K562 (cell line): ENCODE data around the gene ABCC11. TPM values are rescaled to one million over a fixed set of nuclear protein-coding genes. Genes with fewer than 3 reads are reported as not detected.

Experiments
- ATAC-seq: fragments of 200-7000 bp; cut with Tn5 transposase; 3 replicates; pipeline ENCODE4 v1.9.1; 2020; ENCODE audit warnings: moderate library complexity
- BruUV-seq: library from RNA; stranded (reverse); fragments of 400-500 nt; replicated peaks from 2 replicates; lab custom pipeline; 2021; lab: Mats Ljungman, UMichigan
- CTCF ChIA-PET: fragments of 300-600 bp; formaldehyde crosslinking; extraction: SDS; loops from one replicate; lab custom pipeline; 2021; ENCODE audit warnings: low intra/inter-chr PET ratio; lab: Yijun Ruan, JAX
- POLR2A ChIA-PET: fragments of 300-600, 350-650 bp; sonication (Branson Sonifier 250); formaldehyde crosslinking; extraction: SDS; loops from one replicate; lab custom pipeline; 2021; ENCODE audit warnings: antibody characterized with exemption, inconsistent platforms; lab: Yijun Ruan, JAX
- DNase-seq, 4 experiments: peaks; one replicate each; pipeline versions ENCODE4 v3.0.0 to v3.0.0-alpha.2; 2011 to 2018; ENCODE audit warnings: low spot score in 3 of 4, mixed read lengths in 3 of 4; ENCODE audit errors: extremely low read depth in 1 of 4
- FAIRE-seq: peaks from 2 replicates; lab custom pipeline; 2011; peaks lifted over from hg19 to GRCh38; lab: Jason Lieb, UNC
- H2AFZ ChIP-seq: 2 replicates; pipeline ENCODE4 v1.6.0; 2011; ENCODE audit warnings: low read depth, low read length, control low read depth, inconsistent platforms
- H3K27ac ChIP-seq: fragments of 200-600 bp; 3 replicates; pipeline ENCODE4 v1.8.0; 2011; ENCODE audit warnings: low read depth, mild to moderate bottlenecking, control low read depth, inconsistent platforms, low read length, moderate library complexity, mixed read lengths; ENCODE audit errors: extremely low read depth
- H3K27me3 ChIP-seq, 2 experiments: fragments of 300-600 bp in 1 of 2; 2 replicates in 1 of 2; 3 replicates in 1 of 2; pipeline versions ENCODE4 v1.6.0 to v1.8.0; 2011; ENCODE audit warnings: inconsistent platforms in 2 of 2, low read length in 2 of 2, mild to moderate bottlenecking in 1 of 2, mixed read lengths in 1 of 2, moderate library complexity in 1 of 2; ENCODE audit not compliant: control insufficient read depth in 2 of 2, insufficient read depth in 2 of 2
- H3K36me3 ChIP-seq: fragments of 300-600 bp; 3 replicates; pipeline ENCODE4 v1.8.0; 2011; ENCODE audit warnings: mild to moderate bottlenecking, low read length, inconsistent platforms; ENCODE audit not compliant: control insufficient read depth, insufficient read depth
- H3K4me1 ChIP-seq, 2 experiments: fragments of 200-600 bp in 1 of 2; replicated peaks in 1 of 2; 2 replicates in 1 of 2; 3 replicates in 1 of 2; pipeline versions ENCODE4 v1.5.1 to v1.8.0; 2011; ENCODE audit warnings: inconsistent platforms in 2 of 2, low read length in 2 of 2, mild to moderate bottlenecking in 1 of 2, mixed read lengths in 1 of 2, moderate library complexity in 1 of 2; ENCODE audit not compliant: control insufficient read depth in 2 of 2, insufficient read depth in 2 of 2
- H3K4me2 ChIP-seq: 2 replicates; pipeline ENCODE4 v1.6.1; 2011; ENCODE audit warnings: low read length, control low read depth, inconsistent platforms, mixed read lengths; ENCODE audit not compliant: insufficient read depth
- H3K4me3 ChIP-seq: fragments of 200-600 bp; sonication (generic), shearing (Covaris generic); 2 replicates; pipeline ENCODE4 v1.5.1; 2016; ENCODE audit warnings: control low read depth, inconsistent platforms
- H3K79me2 ChIP-seq: fragments of 200-600 bp; 3 replicates; pipeline ENCODE4 v1.8.0; 2011; ENCODE audit warnings: low read length, inconsistent platforms; ENCODE audit not compliant: control insufficient read depth, insufficient read depth
- H3K9ac ChIP-seq, 2 experiments: 2 replicates each; pipeline versions ENCODE4 v1.6.0 to v1.6.1; 2011; ENCODE audit warnings: low read depth in 2 of 2, low read length in 2 of 2, control low read depth in 1 of 2, inconsistent platforms in 1 of 2, mild to moderate bottlenecking in 1 of 2, mixed read lengths in 1 of 2; ENCODE audit not compliant: insufficient read depth in 1 of 2
- H3K9me1 ChIP-seq: one replicate; pipeline ENCODE4 v1.6.0; 2011; ENCODE audit warnings: inconsistent platforms, mild to moderate bottlenecking, low read length, moderate library complexity; ENCODE audit not compliant: control insufficient read depth, insufficient read depth
- H3K9me3 ChIP-seq: replicated peaks from 2 replicates; pipeline ENCODE4 v1.5.1; 2011; ENCODE audit warnings: low read depth, low read length, inconsistent platforms; ENCODE audit not compliant: control insufficient read depth, insufficient read depth
- H4K20me1 ChIP-seq: replicated peaks from 2 replicates; pipeline ENCODE4 v1.6.1; 2011; ENCODE audit warnings: low read length, inconsistent platforms, mixed read lengths; ENCODE audit not compliant: control insufficient read depth, insufficient read depth
- ARID1B ChIP-seq: fragments of 450-650 bp; IDR thresholded peaks from 2 replicates; pipeline ENCODE4 v1.6.1; 2016; ENCODE audit warnings: antibody characterized with exemption, mild to moderate bottlenecking, inconsistent platforms
- CBFA2T3 ChIP-seq: fragments of 450-650 bp; IDR thresholded peaks from 2 replicates; pipeline ENCODE4 v1.6.1; 2017
- CEBPG ChIP-seq, 3 experiments: fragments of 200-800 bp in 1 of 3; sonication (Bioruptor generic) in 1 of 3; sonication (generic) in 1 of 3; formaldehyde crosslinking in 1 of 3; IDR thresholded peaks in 2 of 3; conservative IDR thresholded peaks in 1 of 3; 2 replicates each; pipeline versions ENCODE4 v1.6.1 to v1.8.0; 2016 to 2022; ENCODE audit warnings: missing compliant biosample characterization in 2 of 3, missing genetic modification characterization in 2 of 3, mild to moderate bottlenecking in 1 of 3, missing genetic modification reagents in 1 of 3
- CHD1 ChIP-seq: fragments of 200-600 bp; sonication (generic); IDR thresholded peaks from one replicate; pipeline ENCODE4 v1.6.1; 2012; ENCODE audit warnings: mild to moderate bottlenecking, moderate library complexity, low read length, inconsistent platforms
- TAL1 ChIP-seq: fragments of 450-650 bp; IDR thresholded peaks from 2 replicates; pipeline ENCODE4 v1.6.1; 2016; ENCODE audit warnings: mild to moderate bottlenecking
- TCF3 ChIP-seq: sonication (generic); formaldehyde crosslinking; IDR thresholded peaks from 2 replicates; pipeline ENCODE4 v1.4.0; 2020; ENCODE audit warnings: mild to moderate bottlenecking, missing genetic modification reagents
- TEAD4 ChIP-seq, 2 experiments: sonication (generic) in 1 of 2; formaldehyde crosslinking in 1 of 2; IDR thresholded peaks; 2 replicates each; pipeline versions ENCODE4 v1.6.1 to v1.8.0; 2012 to 2022; ENCODE audit warnings: borderline replicate concordance in 1 of 2, inconsistent platforms in 1 of 2, low read length in 1 of 2, mild to moderate bottlenecking in 1 of 2, missing genetic modification reagents in 1 of 2
- THAP12 ChIP-seq: fragments of 250-450 bp; sonication (Bioruptor Pico); IDR thresholded peaks from 2 replicates; pipeline ENCODE4 v1.9.0; 2021; ENCODE audit warnings: mild to moderate bottlenecking, inconsistent platforms
- ZNF384 ChIP-seq: IDR thresholded peaks from 2 replicates; pipeline ENCODE4 v1.6.1; 2012; ENCODE audit warnings: low read depth, low read length, improper control_type of control experiment
- ZNF408 ChIP-seq: fragments of 250-450 bp; sonication (Bioruptor Pico); IDR thresholded peaks from 2 replicates; pipeline ENCODE4 v1.4.0; 2020; ENCODE audit warnings: low read depth, mild to moderate bottlenecking, moderate library complexity
- in situ Hi-C: fragments of 300-500 bp; cut with MboI; formaldehyde crosslinking; loops from 4 replicates; pipeline ENCODE4 v1.15.0; 2018; ENCODE audit warnings: inconsistent platforms, mixed read lengths
- intact Hi-C: fragments of 100-400 bp; cut with micrococcal nuclease; formaldehyde crosslinking; loops from 2 replicates; pipeline ENCODE4 v1.14.2; 2022
- polyA plus RNA-seq, 8 experiments: library from polyadenylated mRNA; depleted of rRNA in 4 of 8; stranded (reverse) in 5 of 8; unstranded in 3 of 8; fragments of >200 nt; fragmentation: Nextera tagmentation in 2 of 8; fragmentation: Illumina TruSeq in 1 of 8; extraction: Ambion mirVana in 2 of 8; extraction: Trizol in 1 of 8; gene quantifications; 2 replicates each; pipeline versions ENCODE4 v1.2.1 to v1.2.3, GENCODE V29; 2011 to 2014; ENCODE audit warnings: inconsistent platforms in 1 of 8, missing spikeins in 1 of 8
- total RNA-seq, 7 experiments: library from RNA; depleted of rRNA in 6 of 7; stranded (reverse); fragments of >200 nt in 6 of 7; fragmentation: Illumina TruSeq in 2 of 7; extraction: Trizol in 2 of 7; gene quantifications; 2 replicates each; pipeline versions ENCODE4 v1.2.1 to v1.2.3, GENCODE V29; 2011 to 2021; ENCODE audit warnings: low replicate concordance in 1 of 7

The ABCC11 gene
- total and polyA plus RNA-seq, 9 of the 15 experiments (the other 6 are each of a cell fraction or from before 2014, with no cell fraction given), result 0.04 to 0.14 (median 0.04) TPM; not detected in 6

- no TSS peak for BruUV-seq
- Histone ChIP-seq H3K27ac (no peak overlapping the region), H3K36me3 (peaks cover 49% of the 10 kb centered on the region; the same call in 2 of the 3 replicates), H3K27me3 (no peaks in the 10 kb centered on the region), H3K4me3 (no peak overlapping the region), H3K9me3 (no peaks in the 10 kb centered on the region), H3K9ac (no peak overlapping the region), H2AFZ (no peak overlapping the region), H3K4me2 (no peak overlapping the region), H3K9me1 (no peaks in the 10 kb centered on the region), H3K4me1 (no peaks in the 10 kb centered on the region), H4K20me1 (no peaks in the 10 kb centered on the region), H3K79me2 (no peaks in the 10 kb centered on the region)
- intact Hi-C loops, result no loop called here
- CTCF ChIA-PET, result interaction anchor here (0.8 kb wide), 1 partner anchor 1677 kb away, joined by 3 read pairs; no protein-coding TSS in a partner anchor
- FAIRE-seq (no peak), DNase-seq (no peak), ATAC-seq (no peak)
- in situ Hi-C loops, result no loop called here
- TF ChIP-seq CBFA2T3 (peak; percentile 46), ZNF384 (peak; percentile 86), ARID1B (peak; percentile 50), TEAD4 (IDR thresholded peaks at IDR 0.05; ENCODE audit: low read length) (0 out of 2 replicates have a peak, but pooled peaks have one; percentile 14), TEAD4 (CRISPR knock-in tag; IDR thresholded peaks at IDR 0.05; ENCODE audit: borderline replicate concordance) (no peak), TCF3 (CRISPR knock-in tag) (peak; percentile 32; the same call in 1 of the 2 replicates), THAP12 (no peak), CHD1 (no peak), TAL1 (peak; percentile 61), CEBPG (CRISPR knock-in tag; IDR thresholded peaks at IDR 0.05) (no peak), CEBPG (tag; conservative IDR thresholded peaks at IDR 0.05 in 1 of 2, IDR thresholded peaks at IDR 0.05 in 1 of 2) (peak; percentile 50 to 77; a peak in 3 of 4 replicates), ZNF408 (CRISPR knock-in tag) (no peak)
- POLR2A ChIA-PET, result interaction anchor here (0.6 kb wide), 1 partner anchor 1187 kb away, joined by 4 read pairs; no protein-coding TSS in a partner anchor
Measured at GRCh38 chr16:48269011-48269410, 21.7 kb upstream of the ABCC11 start.
